Kidney epithelial cell (primary cell): Measurements from ENCODE around the gene MBNL1. TPM values are rescaled to one million over a fixed set of nuclear protein-coding genes. Genes with fewer than 3 reads are reported as not detected.

Source experiments
- DNase-seq: peaks from one replicate; pipeline ENCODE4 v3.0.0-alpha.2; 2010; ENCODE audit warnings: low read depth
- H3K27me3 ChIP-seq: 2 replicates; pipeline ENCODE4 v1.6.0; 2011; ENCODE audit warnings: low read length; ENCODE audit not compliant: control insufficient read depth, insufficient read depth
- H3K36me3 ChIP-seq: 2 replicates; pipeline ENCODE4 v1.5.1; 2011; ENCODE audit warnings: low read length; ENCODE audit not compliant: control insufficient read depth, insufficient read depth
- H3K4me3 ChIP-seq: 2 replicates; pipeline ENCODE4 v1.5.1; 2011; ENCODE audit warnings: low read depth, mild to moderate bottlenecking, control low read depth, low read length
- CTCF ChIP-seq: IDR thresholded peaks from 2 replicates; pipeline ENCODE4 v1.5.1; 2011; ENCODE audit warnings: mild to moderate bottlenecking, moderate library complexity, low read length, control low read depth, inconsistent platforms; ENCODE audit not compliant: insufficient read depth, poor library complexity, severe bottlenecking
- total RNA-seq: library from RNA; depleted of rRNA; stranded (reverse); fragments of >200 nt; gene quantifications from 2 replicates; pipeline ENCODE4 v1.2.3, GENCODE V29; 2015

MBNL1 gene
- total RNA-seq: 47.5 and 58.4 TPM in 2 replicates

- no peak for DNase-seq
- Histone ChIP-seq H3K4me3 (peak within 1 kb of the TSS; percentile 80), H3K27me3 (no peaks in the 10 kb centered on the region), H3K36me3 (no peaks in the 10 kb centered on the region)
- no peak for TF ChIP-seq CTCF
Measured at GRCh38 chr3:152268555-152269055, at the start of gene MBNL1. MBNL1 (plus strand) TSS chr3:152268929; CDS start chr3:152300194, 31,265 bp downstream.

- no peak for TF ChIP-seq CTCF
- no peaks in the 10 kb centered on the region for H3K36me3 ChIP-seq
- H3K27me3 ChIP-seq: no peaks in the 10 kb centered on the region
- no peak for DNase-seq
- no peak overlapping the region for H3K4me3 ChIP-seq
Measured at GRCh38 chr3:152219216-152219615, 49.5 kb upstream of the MBNL1 start.

- no peak overlapping the region for H3K4me3 ChIP-seq
- TF ChIP-seq CTCF: no peak
- no peak for DNase-seq
Measured at GRCh38 chr3:152219769-152220255, 48.9 kb upstream of the MBNL1 start.

GRCh38 chr3:152222327-152222726 lies 46.4 kb upstream of the MBNL1 start:
- TF ChIP-seq CTCF: no peak
- Histone ChIP-seq H3K4me3 (no peak overlapping the region), H3K27me3 (no peaks in the 10 kb centered on the region), H3K36me3 (no peaks in the 10 kb centered on the region)
- no peak for DNase-seq

More at GRCh38 chr3:152219769-152220255, 48.9 kb upstream of the MBNL1 start:
- Histone ChIP-seq H3K27me3 (no peaks in the 10 kb centered on the region), H3K36me3 (no peaks in the 10 kb centered on the region)

GRCh38 chr3:152225201-152225600 lies 43.5 kb upstream of the MBNL1 start:
- no peaks in the 10 kb centered on the region for H3K36me3 ChIP-seq
- H3K27me3 ChIP-seq: no peaks in the 10 kb centered on the region
- DNase-seq: no peak
- TF ChIP-seq CTCF: no peak
- no peak overlapping the region for H3K4me3 ChIP-seq

GRCh38 chr3:152226176-152226575 lies 42.6 kb upstream of the MBNL1 start:
- Histone ChIP-seq H3K4me3 (no peak overlapping the region), H3K27me3 (no peaks in the 10 kb centered on the region), H3K36me3 (no peaks in the 10 kb centered on the region)
- no peak for TF ChIP-seq CTCF
- no peak for DNase-seq
